HepG2 (cell line): ENCODE measurements around the gene CLEC11A. TPM values are rescaled to one million over a fixed set of nuclear protein-coding genes. Genes with fewer than 3 reads are reported as not detected.

Source experiments
- polyA plus RNA-seq, 8 experiments: library from polyadenylated mRNA; depleted of rRNA in 3 of 8; stranded (reverse) in 7 of 8; unstranded in 1 of 8; fragments of >200 nt; fragmentation: Illumina TruSeq in 4 of 8; extraction: Trizol in 4 of 8; gene quantifications; 2 replicates each; pipeline versions ENCODE4 v1.2.1 to v1.2.3, GENCODE V29; 2011 to 2016; ENCODE audit warnings: low read depth in 4 of 8, missing spikeins in 1 of 8, mixed read lengths in 1 of 8; ENCODE audit not compliant: insufficient read depth in 1 of 8
- total RNA-seq, 5 experiments: library from RNA; depleted of rRNA; stranded (reverse); fragments of >200 nt; fragmentation: Illumina TruSeq; extraction: Trizol; gene quantifications; 2 replicates each; pipeline ENCODE4 v1.2.3, GENCODE V29; 2016; ENCODE audit warnings: low read depth in 1 of 5
- TF ChIP-seq, protein P1 (sequence below): sonication (generic); formaldehyde crosslinking; IDR thresholded peaks from 2 replicates; pipeline ENCODE4 v1.4.0; 2020; ENCODE audit warnings: mild to moderate bottlenecking, missing genetic modification reagents
- TF ChIP-seq, protein P2 (sequence below): sonication (generic); formaldehyde crosslinking; IDR thresholded peaks from 2 replicates; pipeline ENCODE4 v1.4.0; 2020; ENCODE audit warnings: missing genetic modification reagents

The CLEC11A gene
- total and polyA plus RNA-seq, 2 of the 13 experiments (the other 11 are each of a cell fraction or from before 2014, with no cell fraction given), result not detected

DNA sequence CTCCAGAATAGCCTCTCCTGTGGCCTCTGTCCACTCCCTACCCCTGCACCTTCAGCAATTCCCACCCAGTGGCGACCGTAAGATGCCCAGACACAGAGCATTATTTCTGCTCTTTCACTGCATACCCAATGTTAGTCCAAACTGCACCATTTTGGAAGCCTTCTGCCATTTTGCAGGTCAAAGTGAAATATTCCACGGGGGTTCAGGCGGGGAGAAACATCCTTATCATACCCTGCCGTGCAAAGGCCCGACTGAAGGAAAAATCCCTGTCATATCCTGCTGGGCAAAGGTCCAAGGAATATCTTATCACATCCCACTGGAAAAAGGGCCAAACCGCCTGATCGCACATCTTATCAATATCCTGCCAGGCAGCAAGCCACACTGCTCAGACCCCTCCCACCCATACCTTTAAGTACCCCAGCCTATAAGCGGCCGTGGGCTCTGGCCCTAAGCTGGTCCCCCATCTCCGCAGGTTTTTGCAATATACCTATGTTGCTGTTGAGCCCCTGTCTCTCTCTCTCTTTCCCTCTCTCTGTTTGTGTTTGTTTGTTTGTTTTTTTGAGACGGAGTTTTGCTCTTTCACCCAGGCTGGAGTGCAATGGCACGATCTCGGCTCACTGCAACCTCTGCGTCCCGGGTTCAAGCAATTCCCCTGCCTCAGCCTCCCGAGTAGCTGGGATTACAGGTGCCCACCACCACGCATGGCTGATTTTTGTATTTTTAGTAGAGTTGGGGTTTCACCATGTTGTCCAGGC is 18.2 kb downstream of the CLEC11A start (continued):
- TF ChIP-seq, protein P1, sequence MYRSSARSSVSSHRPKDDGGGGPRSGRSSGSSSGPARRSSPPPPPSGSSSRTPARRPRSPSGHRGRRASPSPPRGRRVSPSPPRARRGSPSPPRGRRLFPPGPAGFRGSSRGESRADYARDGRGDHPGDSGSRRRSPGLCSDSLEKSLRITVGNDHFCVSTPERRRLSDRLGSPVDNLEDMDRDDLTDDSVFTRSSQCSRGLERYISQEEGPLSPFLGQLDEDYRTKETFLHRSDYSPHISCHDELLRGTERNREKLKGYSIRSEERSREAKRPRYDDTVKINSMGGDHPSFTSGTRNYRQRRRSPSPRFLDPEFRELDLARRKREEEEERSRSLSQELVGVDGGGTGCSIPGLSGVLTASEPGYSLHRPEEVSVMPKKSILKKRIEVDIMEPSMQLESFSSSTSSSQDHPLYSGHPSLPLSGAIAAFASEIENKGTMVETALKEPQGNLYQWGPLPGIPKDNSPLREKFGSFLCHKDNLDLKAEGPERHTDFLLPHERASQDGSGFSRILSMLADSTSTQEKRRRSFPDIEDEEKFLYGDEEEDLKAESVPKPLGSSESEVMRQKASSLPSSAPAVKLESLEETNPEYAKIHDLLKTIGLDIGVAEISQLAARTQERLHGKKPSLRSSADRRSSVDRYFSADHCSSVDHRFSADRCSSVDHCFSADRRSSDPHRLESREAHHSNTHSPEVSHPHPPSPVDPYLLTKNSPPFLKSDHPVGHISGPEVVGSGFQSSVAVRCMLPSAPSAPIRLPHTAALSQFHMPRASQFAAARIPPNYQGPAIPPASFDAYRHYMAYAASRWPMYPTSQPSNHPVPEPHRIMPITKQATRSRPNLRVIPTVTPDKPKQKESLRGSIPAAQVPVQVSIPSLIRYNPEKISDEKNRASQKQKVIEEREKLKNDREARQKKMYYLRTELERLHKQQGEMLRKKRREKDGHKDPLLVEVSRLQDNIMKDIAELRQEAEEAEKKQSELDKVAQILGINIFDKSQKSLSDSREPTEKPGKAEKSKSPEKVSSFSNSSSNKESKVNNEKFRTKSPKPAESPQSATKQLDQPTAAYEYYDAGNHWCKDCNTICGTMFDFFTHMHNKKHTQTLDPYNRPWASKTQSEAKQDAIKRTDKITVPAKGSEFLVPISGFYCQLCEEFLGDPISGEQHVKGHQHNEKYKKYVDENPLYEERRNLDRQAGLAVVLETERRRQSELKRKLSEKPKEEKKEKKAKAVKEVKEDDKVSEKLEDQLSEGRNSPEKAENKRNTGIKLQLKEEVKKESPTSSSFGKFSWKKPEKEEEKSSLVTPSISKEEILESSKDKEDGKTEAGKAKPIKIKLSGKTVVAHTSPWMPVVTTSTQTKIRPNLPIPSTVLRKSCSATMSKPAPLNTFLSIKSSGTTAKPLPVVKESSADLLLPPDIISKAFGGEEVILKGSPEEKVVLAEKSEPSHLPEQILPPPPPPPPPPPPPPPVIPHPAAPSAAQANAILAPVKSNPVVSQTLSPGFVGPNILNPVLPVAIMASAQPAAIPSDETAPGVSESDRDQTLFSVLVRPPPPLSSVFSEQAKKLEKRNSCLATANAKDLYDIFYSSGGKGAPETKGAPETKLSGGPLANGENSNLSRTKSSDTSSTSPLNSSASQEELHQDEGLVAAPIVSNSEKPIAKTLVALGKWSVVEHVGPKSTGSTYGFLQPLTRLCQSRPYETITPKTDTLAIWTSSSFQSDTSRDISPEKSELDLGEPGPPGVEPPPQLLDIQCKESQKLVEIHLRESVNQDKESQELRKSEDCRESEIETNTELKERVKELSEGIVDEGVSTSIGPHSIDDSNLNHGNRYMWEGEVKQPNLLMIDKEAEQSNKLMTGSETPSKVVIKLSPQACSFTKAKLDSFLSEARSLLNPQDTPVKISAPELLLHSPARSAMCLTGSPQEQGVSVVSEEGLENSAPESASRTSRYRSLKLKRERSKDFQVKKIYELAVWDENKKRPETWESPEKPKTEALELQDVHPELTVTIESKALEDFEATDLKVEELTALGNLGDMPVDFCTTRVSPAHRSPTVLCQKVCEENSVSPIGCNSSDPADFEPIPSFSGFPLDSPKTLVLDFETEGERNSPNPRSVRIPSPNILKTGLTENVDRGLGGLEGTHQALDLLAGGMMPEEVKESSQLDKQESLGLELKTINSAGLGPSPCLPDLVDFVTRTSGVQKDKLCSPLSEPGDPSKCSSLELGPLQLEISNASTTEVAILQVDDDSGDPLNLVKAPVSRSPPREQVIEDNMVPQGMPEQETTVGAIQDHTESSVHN (CRISPR knock-in tag), result no peak
- TF ChIP-seq, protein P2, sequence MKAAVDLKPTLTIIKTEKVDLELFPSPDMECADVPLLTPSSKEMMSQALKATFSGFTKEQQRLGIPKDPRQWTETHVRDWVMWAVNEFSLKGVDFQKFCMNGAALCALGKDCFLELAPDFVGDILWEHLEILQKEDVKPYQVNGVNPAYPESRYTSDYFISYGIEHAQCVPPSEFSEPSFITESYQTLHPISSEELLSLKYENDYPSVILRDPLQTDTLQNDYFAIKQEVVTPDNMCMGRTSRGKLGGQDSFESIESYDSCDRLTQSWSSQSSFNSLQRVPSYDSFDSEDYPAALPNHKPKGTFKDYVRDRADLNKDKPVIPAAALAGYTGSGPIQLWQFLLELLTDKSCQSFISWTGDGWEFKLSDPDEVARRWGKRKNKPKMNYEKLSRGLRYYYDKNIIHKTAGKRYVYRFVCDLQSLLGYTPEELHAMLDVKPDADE, result no peak
